HG03139 (cell line): ENCODE data around the gene MPP1.

Experiments
- ATAC-seq: cut with Tn5 transposase; IDR thresholded peaks from one replicate; pipeline ENCODE4 v1.9.1; 2021; ENCODE audit not compliant: unreplicated experiment

Gene MPP1

GRCh38 chrX:154732421-154733065, 72.7 kb downstream of the MPP1 start:
- ATAC-seq = no peak

- ATAC-seq = no peak
These were observed 73.4 kb downstream of the MPP1 start for GRCh38 chrX:154731881-154732280.

- ATAC-seq = no peak
These were observed 74.1 kb downstream of the MPP1 start for GRCh38 chrX:154731184-154731583.

GRCh38 chrX:154730253-154730891, 74.9 kb downstream of the MPP1 start:
- ATAC-seq = no peak

- ATAC-seq = no peak
These were observed 75.8 kb downstream of the MPP1 start for GRCh38 chrX:154729439-154729838.
